ENCODE data around the gene NEDD9.

GRCh38 chr6:11210386-11211138, 21.9 kb downstream of the NEDD9 start:
- no peak for TF ChIP-seq CTCF (IDR thresholded peaks at IDR 0.05)
- no peak for TF ChIP-seq POLR2A (IDR thresholded peaks at IDR 0.05)

Data from uterus (tissue), 2 donors.